ENCODE results near the gene DCDC1.

Gene DCDC1

DNA sequence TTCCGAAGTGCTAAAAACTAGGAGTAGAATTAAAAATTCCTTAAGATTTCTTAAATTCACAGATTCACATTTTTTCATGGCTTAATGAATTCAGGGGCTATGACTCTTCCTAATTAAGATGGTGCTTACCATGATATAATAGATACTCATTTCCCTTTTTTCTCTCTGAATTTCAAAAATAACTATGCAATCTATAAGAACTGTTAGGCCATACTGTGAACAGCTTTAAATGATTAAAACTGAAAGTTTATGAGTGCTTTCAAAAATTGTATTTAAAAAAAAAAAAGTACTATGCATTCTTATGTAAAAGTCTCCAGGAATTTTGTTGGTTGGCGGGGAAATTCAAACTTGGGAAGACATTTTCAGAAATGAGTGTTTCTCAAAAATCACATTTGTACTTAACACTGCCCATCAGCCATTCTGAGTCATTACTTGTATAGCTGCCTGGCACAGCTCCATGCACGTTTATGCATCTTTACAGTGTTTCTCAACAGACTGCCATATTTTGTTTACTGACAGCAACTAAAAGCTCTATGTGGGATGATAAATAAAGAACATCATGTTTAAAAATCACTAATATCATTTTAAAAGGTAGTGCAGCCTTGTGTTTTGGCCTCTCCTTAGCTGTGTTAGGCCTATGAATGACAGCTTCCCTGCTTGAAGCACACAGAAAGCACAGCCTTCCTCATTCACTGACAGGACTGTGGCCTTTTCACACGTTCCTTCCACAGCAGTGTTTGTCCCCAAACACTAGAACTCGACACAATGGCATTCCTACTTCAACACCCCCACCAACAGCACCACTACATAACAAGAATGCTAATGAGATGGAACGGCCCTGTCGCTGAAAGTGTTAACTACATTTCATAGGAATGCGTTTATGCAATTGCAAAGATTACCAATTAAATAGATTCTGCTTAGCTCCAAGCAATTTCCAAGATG is 131.4 kb downstream of the DCDC1 start:
- DNase-seq (ENCODE audit: low read depth): peak; percentile 4
- H3K4me3 ChIP-seq (ENCODE audit: low read depth, low read length): no peak overlapping the region
- TF ChIP-seq, protein P1, sequence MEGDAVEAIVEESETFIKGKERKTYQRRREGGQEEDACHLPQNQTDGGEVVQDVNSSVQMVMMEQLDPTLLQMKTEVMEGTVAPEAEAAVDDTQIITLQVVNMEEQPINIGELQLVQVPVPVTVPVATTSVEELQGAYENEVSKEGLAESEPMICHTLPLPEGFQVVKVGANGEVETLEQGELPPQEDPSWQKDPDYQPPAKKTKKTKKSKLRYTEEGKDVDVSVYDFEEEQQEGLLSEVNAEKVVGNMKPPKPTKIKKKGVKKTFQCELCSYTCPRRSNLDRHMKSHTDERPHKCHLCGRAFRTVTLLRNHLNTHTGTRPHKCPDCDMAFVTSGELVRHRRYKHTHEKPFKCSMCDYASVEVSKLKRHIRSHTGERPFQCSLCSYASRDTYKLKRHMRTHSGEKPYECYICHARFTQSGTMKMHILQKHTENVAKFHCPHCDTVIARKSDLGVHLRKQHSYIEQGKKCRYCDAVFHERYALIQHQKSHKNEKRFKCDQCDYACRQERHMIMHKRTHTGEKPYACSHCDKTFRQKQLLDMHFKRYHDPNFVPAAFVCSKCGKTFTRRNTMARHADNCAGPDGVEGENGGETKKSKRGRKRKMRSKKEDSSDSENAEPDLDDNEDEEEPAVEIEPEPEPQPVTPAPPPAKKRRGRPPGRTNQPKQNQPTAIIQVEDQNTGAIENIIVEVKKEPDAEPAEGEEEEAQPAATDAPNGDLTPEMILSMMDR (conservative IDR thresholded peaks at IDR 0.05; ENCODE audit: low read depth, low read length): no peak

DNA sequence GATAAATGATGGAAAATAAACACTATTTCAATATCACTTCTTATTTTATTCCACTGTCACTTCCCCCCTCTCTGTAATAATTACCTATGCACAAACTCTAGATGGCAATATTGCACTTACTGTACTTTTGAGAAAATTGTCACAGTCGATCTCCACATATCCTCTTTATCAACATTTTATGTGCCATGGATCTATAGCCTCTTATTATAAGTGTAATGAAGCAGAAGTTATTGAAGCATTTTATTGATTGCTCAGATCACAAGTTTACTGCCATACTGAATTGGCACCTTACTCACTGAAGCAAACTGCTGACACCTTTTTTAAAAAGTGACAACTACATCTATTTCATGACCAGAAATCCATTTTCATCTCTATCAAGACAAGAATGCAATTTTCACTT is 133.4 kb downstream of the DCDC1 start:
- TF ChIP-seq, protein P1 (conservative IDR thresholded peaks at IDR 0.05; ENCODE audit: low read depth, low read length): peak; percentile 46
- H3K4me3 ChIP-seq (ENCODE audit: low read depth, low read length): no peak overlapping the region
- peak; percentile 39 for DNase-seq (ENCODE audit: low read depth)

DNA sequence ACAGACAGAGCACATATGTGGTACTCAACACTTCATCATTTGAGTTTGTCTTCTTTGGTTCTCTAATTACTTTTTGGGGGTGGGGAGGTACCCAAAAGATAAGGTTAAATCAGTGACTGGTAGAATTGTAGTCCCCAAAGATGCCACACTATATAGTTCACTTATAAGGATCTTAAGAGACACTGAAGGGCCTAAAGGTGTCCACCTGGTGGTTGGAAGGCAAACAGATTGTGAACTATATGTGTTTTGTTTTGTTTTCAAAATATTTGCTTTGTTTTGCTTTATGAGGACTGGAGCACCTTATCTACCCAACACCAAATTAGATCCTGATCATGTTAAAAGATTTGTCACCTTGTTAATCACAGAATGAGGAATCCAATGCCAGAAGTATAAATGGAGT is 136.1 kb downstream of the DCDC1 start:
- peak; percentile 13 for DNase-seq (ENCODE audit: low read depth)

DNA sequence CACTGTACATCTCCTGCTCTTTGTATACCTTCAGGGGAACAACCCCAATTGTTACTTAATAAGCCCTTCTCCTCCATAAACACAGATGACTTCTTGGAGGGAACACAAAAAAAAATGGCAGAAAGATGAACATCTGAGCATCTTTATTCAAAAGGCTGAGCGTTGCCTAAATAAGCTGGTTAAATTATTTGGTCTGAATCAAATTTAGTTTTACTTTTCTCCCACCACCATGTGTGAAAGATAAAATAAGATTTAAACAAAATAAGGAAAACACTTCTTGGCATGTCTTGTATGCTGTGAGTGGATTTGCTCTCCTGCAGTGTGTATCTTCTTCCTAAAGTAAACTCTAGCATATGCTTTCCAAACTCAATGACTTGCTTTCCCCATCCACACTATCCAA is 137.9 kb downstream of the DCDC1 start:
- TF ChIP-seq, protein P1 (conservative IDR thresholded peaks at IDR 0.05; ENCODE audit: low read depth, low read length): no peak
- H3K4me3 ChIP-seq (ENCODE audit: low read depth, low read length): no peak overlapping the region
- no peak for DNase-seq (ENCODE audit: low read depth)

More for the DNA sequence above, 136.1 kb downstream of the DCDC1 start:
- TF ChIP-seq, protein P1 (conservative IDR thresholded peaks at IDR 0.05; ENCODE audit: low read depth, low read length): peak; percentile 44
- H3K4me3 ChIP-seq (ENCODE audit: low read depth, low read length): no peak overlapping the region

DNA sequence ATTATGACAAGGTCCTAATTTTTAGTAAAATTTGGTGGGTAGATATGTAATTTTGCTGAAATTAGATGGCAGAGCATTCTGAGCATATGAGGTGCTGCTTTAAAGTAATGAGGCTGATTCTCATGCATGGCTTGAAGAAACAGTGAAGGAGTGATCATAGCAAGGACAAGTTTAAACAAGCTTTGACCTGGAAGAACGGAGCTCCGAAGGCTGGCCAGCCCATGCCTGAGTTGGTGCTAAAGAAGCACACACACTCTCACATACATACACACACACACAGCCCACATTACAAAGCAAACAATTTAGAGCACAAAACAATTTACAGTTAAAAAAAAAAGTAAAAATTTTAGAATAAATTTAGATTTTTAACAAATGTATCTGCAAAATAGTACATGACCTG is 150.7 kb downstream of the DCDC1 start:
- no peak for DNase-seq (ENCODE audit: low read depth)
- H3K4me3 ChIP-seq (ENCODE audit: low read depth, low read length): no peak overlapping the region
- TF ChIP-seq, protein P1 (conservative IDR thresholded peaks at IDR 0.05; ENCODE audit: low read depth, low read length): no peak

DNA sequence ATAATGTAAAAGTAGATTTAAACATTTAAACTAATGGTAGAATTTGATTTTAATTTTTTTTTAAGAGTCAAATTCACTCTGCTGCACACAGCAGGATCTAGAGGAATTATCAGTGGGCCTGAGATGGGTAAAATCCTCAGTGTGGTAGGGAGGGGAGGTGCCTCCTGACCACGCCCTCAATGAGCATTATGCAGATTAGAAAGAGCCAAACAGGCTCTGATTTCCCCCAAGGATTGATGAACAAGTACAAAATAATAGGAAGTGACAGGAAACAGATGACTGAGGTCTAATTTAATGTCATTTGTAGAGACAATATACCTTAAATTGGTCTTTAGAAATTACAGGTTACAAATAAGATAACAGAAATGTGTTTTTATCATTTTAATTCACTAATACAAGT is 155.2 kb downstream of the DCDC1 start:
- TF ChIP-seq, protein P1 (conservative IDR thresholded peaks at IDR 0.05; ENCODE audit: low read depth, low read length): no peak
- no peak overlapping the region for H3K4me3 ChIP-seq (ENCODE audit: low read depth, low read length)
- no peak for DNase-seq (ENCODE audit: low read depth)

DNA sequence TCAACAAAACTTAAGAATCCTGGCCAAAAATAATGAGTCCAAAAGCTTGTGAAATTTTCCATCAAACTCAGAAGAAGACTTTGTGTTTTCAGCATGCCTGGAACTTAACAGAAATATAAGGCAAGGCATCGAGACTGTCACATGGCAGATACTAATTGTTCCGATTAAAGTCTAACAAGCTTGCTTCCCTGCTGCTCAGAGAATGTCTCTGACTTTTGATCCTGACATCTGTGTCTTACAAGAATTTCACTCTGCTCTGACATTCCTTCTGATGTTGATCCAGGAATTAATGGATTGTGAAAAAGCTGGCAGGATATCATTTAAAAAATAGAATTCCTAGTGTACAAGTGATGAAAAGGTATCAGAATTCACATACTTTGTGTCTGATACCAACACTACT is 170.2 kb downstream of the DCDC1 start:
- peak; percentile 8 for DNase-seq (ENCODE audit: low read depth)
- H3K4me3 ChIP-seq (ENCODE audit: low read depth, low read length): no peak overlapping the region
- TF ChIP-seq, protein P1 (conservative IDR thresholded peaks at IDR 0.05; ENCODE audit: low read depth, low read length): no peak

Measured in choroid plexus epithelial cell (primary cell).